DOHH2 (cell line): ENCODE data around the gene TRMU.

Source experiments
- CTCF ChIP-seq: fragments of 200-600 bp; sonication (generic); IDR thresholded peaks from one replicate; pipeline ENCODE4 v1.5.1; 2014; ENCODE audit warnings: antibody characterized with exemption, mild to moderate bottlenecking, low read depth, low read length; ENCODE audit not compliant: poor library complexity, severe bottlenecking
- EZH2phosphoT487 ChIP-seq: fragments of 200-600 bp; sonication (generic); IDR thresholded peaks from 2 replicates; pipeline ENCODE4 v1.6.1; 2017; ENCODE audit warnings: borderline replicate concordance, mild to moderate bottlenecking, antibody characterized with exemption, low read length, moderate library complexity, mixed read lengths

- no peak for TF ChIP-seq CTCF
- TF ChIP-seq EZH2phosphoT487, result no peak
These were observed 16.3 kb downstream of the TRMU start for GRCh38 chr22:46351767-46352166.
